GM18507 (cell line): Measurements from ENCODE around the gene CCND2.

Experiments
- DNase-seq: peaks from one replicate; pipeline ENCODE4 v3.0.0; 2011; ENCODE audit warnings: low read depth; ENCODE audit not compliant: insufficient read length; ENCODE audit errors: extremely low spot score
- FAIRE-seq: peaks from 2 replicates; lab custom pipeline; 2011; peaks lifted over from hg19 to GRCh38; lab: Jason Lieb, UNC

Gene CCND2

DNA sequence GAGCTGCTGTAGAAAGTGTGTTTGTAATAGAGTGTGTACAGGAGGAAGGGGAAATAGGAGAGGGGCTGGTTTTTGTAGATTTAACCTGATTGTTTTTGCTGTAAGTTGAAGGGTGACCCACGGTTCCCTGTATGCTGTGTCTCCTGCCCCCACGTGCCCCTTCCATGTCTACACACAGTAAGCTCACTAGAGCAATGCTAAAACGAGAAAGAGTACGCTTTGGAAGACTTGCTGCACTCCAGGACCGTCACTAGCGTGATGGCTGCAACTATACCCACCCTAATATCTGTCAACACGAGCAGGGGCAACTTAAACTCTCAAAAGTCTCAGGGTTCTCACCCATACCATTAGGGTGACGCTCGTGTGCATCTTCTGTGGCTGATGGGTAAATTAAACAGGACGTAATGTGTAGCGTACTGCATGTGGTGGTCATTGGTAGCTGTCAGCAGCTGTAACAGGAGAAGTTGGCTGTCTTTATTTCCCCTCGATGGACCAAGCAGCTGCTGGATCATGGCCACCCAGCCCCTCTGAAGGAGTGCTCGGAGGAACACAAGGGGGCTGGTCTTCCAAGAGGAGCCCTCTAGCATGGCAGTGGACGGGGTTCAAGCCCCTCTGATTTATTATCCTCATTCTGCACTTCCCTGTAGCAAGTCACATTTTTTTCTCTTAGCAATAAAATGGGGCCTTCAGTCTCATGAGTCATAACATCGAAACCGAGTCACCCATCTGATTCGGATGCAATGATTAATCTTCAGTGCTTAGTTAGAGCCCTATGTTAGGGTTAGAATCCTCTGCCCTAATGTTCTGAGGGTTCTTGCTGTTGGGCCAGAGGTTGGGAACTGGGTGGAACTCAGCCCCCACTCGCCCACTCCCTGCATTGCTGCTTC, 14.0 kb downstream of the CCND2 start:
- DNase-seq (no peak), FAIRE-seq (no peak)

GRCh38 chr12:4288296-4289131, 15.0 kb downstream of the CCND2 start:
- DNase-seq (no peak), FAIRE-seq (no peak)

DNA sequence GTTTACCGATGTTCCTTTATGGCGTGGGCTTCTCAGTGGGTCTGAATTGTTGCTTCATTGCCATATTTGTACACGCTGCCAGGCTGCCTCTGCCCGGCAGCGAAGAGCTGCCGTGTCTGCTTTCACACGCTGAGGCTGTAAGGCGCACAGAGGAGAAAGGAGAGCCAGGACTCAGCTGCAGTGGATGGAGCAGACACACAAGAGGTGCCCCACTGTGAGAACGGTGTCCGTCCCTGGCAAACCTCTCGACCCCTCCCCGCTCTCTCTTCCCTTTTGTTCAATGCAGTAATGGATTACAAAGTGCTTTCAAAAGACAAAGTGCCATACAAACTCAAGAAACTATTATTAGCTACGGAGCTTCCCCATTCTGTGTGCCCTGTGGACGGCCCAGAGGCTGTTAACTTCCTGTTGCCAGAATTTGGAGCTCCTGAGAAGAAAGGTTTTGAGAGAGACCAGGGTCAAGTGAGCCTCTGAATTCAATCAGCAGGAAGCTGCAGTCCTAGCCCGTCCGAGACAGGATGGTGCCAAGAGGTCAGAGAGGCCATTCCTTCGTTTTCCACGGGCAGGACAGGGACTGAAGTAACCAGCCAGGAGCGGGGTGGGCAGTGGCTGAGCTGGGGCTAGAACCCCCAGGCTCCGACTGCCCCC, 15.8 kb downstream of the CCND2 start:
- DNase-seq (no peak), FAIRE-seq (no peak)

DNA sequence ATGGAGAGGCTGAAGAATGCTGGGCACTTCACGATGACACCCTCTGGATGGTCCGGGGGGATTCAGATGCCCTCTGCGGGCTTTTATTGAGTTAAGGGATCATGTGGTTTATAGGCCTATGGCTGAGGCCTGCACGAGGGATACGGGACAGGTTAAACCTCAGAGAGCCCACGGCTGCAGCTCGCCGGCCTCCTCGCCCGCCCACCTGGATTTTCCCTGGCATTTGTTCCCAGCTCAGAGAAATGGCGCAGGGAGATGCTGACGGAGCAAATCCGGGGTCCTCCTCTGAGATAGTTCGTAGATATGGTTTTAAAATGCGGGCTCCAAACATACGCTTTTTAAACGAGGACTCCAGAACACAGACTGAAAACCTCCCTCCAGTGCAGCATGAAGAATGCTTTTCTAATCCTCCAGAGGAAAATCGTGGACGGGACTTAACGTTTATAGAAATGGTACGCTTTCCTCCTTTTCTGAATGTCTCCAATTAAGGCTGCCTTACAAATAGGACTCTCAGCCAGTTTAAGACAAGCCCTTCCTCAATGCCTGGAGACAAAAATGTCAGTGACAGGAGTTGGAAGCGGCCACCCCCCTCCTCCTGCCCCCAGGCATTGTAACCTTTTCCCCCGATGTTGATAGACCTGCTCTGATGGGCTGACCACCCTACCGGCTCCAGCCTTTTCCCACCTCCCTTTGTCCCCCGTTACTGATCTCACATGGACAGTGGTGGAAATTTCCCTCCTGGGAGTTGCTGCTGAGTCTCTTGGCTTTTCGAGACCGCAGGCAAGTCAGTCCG, 16.6 kb downstream of the CCND2 start:
- DNase-seq (no peak), FAIRE-seq (no peak)

- FAIRE-seq (no peak), DNase-seq (no peak)
Measured at GRCh38 chr12:4292341-4293073, 18.9 kb downstream of the CCND2 start.

GRCh38 chr12:4293299-4293965, 19.9 kb downstream of the CCND2 start:
- FAIRE-seq (no peak), DNase-seq (no peak)

DNA sequence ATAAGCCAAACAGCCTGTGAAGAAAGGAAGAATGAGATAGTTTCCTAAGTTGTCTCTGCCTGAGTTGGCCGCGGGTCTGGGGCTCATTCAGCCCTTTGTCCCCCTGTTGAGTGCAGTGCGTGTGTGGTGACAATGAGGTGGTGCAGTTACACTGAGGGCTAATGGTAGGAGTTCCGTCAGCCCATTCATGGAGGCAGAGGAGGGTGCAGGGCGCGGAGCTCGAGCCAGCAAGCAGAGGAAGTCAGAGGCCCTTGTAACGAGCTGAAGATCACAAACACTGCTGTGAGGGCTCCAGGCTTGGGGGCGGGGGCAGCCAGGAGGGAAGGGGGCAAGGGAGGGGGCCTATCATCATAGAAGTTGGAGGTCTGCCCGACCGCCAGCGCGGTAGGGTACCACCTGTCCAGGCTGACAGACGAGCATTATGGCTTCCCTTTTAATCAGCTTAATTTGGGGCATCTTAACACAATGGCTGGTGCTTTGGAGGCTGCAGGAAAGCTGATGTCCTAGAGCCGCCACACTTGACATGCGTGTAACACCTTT, 20.5 kb downstream of the CCND2 start:
- FAIRE-seq (no peak), DNase-seq (no peak)

GRCh38 chr12:4296751-4297150, 23.2 kb downstream of the CCND2 start:
- FAIRE-seq (no peak), DNase-seq (no peak)

GRCh38 chr12:4297617-4298016, 24.1 kb downstream of the CCND2 start:
- no peak for DNase-seq
- no peak for FAIRE-seq

DNA sequence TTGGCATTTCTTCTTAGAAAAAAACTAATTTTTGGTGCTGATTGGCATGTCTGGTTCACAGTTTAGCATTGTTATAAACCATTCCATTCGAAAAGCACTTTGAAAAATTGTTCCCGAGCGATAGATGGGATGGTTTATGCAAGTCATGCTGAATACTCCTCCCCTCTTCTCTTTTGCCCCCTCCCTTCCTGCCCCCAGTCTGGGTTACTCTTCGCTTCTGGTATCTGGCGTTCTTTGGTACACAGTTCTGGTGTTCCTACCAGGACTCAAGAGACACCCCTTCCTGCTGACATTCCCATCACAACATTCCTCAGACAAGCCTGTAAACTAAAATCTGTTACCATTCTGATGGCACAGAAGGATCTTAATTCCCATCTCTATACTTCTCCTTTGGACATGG, 27.3 kb downstream of the CCND2 start:
- DNase-seq = no peak
- FAIRE-seq = no peak

GRCh38 chr12:4301932-4302501, 28.5 kb downstream of the CCND2 start:
- no peak for DNase-seq
- no peak for FAIRE-seq

- FAIRE-seq = no peak
- DNase-seq = no peak
Measured at GRCh38 chr12:4302881-4303280, 29.3 kb downstream of the CCND2 start.

DNA sequence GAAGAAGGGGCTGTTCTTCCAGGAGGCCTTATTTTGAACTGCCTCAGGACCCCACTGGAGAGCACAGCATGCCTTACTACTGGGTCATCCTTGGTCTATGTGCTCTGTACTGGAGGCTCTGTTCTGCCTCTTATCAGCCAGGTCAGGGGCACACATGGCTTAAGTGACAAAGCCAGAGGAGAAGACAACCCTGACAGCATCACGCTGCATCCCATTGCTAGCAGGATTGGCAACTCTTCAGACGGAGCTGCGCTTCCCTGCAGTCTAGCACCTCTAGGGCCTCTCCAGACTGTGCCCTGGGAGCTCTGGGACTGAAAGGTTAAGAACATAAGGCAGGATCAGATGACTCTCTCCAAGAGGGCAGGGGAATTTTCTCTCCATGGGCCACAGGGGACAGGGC, 30.2 kb downstream of the CCND2 start:
- no peak for DNase-seq
- no peak for FAIRE-seq

- DNase-seq = no peak
- FAIRE-seq = no peak
Measured at GRCh38 chr12:4307593-4308333, 34.2 kb downstream of the CCND2 start.

DNA sequence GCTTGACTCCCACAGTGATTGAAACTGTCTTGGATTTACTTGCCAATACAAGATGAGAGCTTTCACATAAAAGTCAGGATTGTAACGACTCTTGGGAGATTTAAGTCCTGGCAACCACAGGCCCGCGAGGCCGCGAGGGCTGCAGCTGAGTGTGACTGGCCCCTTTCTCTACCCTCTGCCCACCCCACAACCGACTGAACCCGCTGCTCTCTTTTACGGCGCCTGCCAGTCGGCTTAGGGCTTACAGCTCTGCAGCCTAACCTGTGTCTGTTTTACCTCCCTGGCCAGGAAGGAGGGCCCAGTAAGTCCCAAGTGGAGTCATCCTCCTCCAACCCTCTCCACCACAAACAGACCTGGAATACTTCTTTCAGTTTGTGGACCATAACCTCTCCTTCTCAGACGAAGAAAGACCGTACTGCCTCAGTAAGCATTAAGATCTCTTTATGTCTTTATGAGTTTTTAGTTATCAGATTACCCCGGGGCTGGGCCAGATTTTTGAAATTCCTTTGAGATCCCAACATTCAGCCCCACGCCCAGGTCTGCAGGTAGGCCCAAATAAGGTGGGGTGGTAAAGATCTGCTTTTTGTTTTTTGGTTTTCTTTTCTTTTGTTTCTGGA, 34.9 kb downstream of the CCND2 start:
- DNase-seq = no peak

GRCh38 chr12:4311776-4312175, 38.2 kb downstream of the CCND2 start:
- FAIRE-seq = no peak
- no peak for DNase-seq

More for the DNA sequence above, 34.9 kb downstream of the CCND2 start:
- no peak for FAIRE-seq

DNA sequence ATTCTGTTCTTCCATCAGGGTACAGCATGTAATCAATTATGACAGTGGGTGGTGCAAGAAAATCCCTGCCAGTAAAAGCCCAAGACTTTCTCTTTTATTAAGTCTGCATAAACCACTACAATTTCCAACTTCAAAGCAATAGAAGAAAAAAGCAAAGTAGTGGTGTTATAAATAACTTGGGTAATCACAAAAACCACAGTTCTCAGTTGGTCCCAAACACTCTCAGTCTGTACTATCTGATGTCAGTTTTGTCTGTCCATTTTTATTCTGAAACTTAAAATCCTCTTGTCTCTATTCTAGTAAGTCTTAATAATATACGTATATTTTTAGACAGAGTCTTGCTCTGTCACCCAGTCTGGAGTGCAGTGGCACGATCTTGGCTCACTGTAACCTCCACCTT, 38.7 kb downstream of the CCND2 start:
- DNase-seq = no peak
- FAIRE-seq = no peak
